Keratinocyte (primary cell): ENCODE measurements around the gene RNU6-8. TPM values are rescaled to one million over a fixed set of nuclear protein-coding genes. Genes with fewer than 3 reads are reported as not detected.
A peak's percentile ranks its signal among the peaks of the same experiment; 100 is the strongest.

Experiments used
- DNase-seq: peaks from one replicate; pipeline ENCODE4 v3.0.0-alpha.2; 2011; ENCODE audit warnings: low read depth, missing footprints, low spot score
- FAIRE-seq: peaks from 2 replicates; lab custom pipeline; 2011; peaks lifted over from hg19 to GRCh38; lab: Jason Lieb, UNC
- H2AFZ ChIP-seq: 2 replicates; pipeline ENCODE4 v1.6.0; 2012; ENCODE audit warnings: low read length, control low read depth, inconsistent platforms; ENCODE audit not compliant: control insufficient read depth
- H3K27ac ChIP-seq: 2 replicates; pipeline ENCODE4 v1.5.1; 2011; ENCODE audit warnings: low read length; ENCODE audit not compliant: control insufficient read depth, insufficient read depth
- H3K27me3 ChIP-seq: 3 replicates; pipeline ENCODE4 v1.6.0; 2011; ENCODE audit warnings: low read length; ENCODE audit not compliant: control insufficient read depth, insufficient read depth; ENCODE audit errors: extremely low read depth
- H3K36me3 ChIP-seq, 2 experiments: 2 replicates in 1 of 2; 3 replicates in 1 of 2; pipeline ENCODE4 v1.5.1; 2011; ENCODE audit warnings: low read length in 2 of 2, mild to moderate bottlenecking in 1 of 2; ENCODE audit not compliant: control insufficient read depth in 2 of 2, insufficient read depth in 2 of 2; ENCODE audit errors: extremely low read depth in 1 of 2
- H3K4me1 ChIP-seq: 3 replicates; pipeline ENCODE4 v1.5.1; 2011; ENCODE audit warnings: low read length; ENCODE audit not compliant: control insufficient read depth, insufficient read depth; ENCODE audit errors: extremely low read depth
- H3K4me2 ChIP-seq: 3 replicates; pipeline ENCODE4 v1.6.0; 2011; ENCODE audit warnings: low read depth, low read length; ENCODE audit not compliant: control insufficient read depth, insufficient read depth; ENCODE audit errors: extremely low read depth
- H3K4me3 ChIP-seq, 3 experiments: fragments of 200-600 bp in 1 of 3; sonication (generic) in 1 of 3; 2 replicates in 2 of 3; 3 replicates in 1 of 3; pipeline ENCODE4 v1.5.1; 2011 to 2016; ENCODE audit warnings: low read length in 3 of 3, mild to moderate bottlenecking in 3 of 3, control low read depth in 2 of 3, inconsistent platforms in 1 of 3, low read depth in 1 of 3, mixed read lengths in 1 of 3, mixed run types in 1 of 3, moderate library complexity in 1 of 3; ENCODE audit not compliant: control insufficient read depth in 2 of 3, insufficient read depth in 2 of 3; ENCODE audit errors: extremely low read depth in 1 of 3
- H3K79me2 ChIP-seq: 2 replicates; pipeline ENCODE4 v1.6.0; 2012; ENCODE audit warnings: low read length; ENCODE audit not compliant: control insufficient read depth, insufficient read depth
- H3K9ac ChIP-seq: 3 replicates; pipeline ENCODE4 v1.6.0; 2011; ENCODE audit warnings: low read length; ENCODE audit not compliant: control insufficient read depth, insufficient read depth; ENCODE audit errors: extremely low read depth
- H3K9me1 ChIP-seq: 3 replicates; pipeline ENCODE4 v1.6.0; 2011; ENCODE audit warnings: low read length; ENCODE audit not compliant: control insufficient read depth, insufficient read depth; ENCODE audit errors: extremely low read depth
- H3K9me3 ChIP-seq: 2 replicates; pipeline ENCODE4 v1.5.1; 2012; ENCODE audit warnings: low read depth, low read length; ENCODE audit not compliant: control insufficient read depth
- H4K20me1 ChIP-seq: 3 replicates; pipeline ENCODE4 v1.6.0; 2011; ENCODE audit warnings: low read length; ENCODE audit not compliant: control insufficient read depth, insufficient read depth; ENCODE audit errors: extremely low read depth
- EZH2 ChIP-seq: IDR thresholded peaks from one replicate; pipeline ENCODE4 v1.6.1; 2012; ENCODE audit warnings: inconsistent platforms, mild to moderate bottlenecking, low read length, moderate library complexity
- dilution Hi-C: fragments of 300-500 bp; cut with MboI; formaldehyde crosslinking; loops from one replicate; pipeline ENCODE4 v1.7.0; 2020; ENCODE audit warnings: low sequenced_read_pairs; ENCODE audit not compliant: extremely low pct_ligation_motif_present
- polyA plus RNA-seq, 5 experiments: library from polyadenylated mRNA; depleted of rRNA in 3 of 5; stranded (reverse) in 3 of 5; stranded (forward) in 1 of 5; unstranded in 1 of 5; fragments of >200 nt; gene quantifications; 1 replicate in 1 of 5; 2 replicates in 3 of 5; 3 replicates in 1 of 5; pipeline versions ENCODE4 v1.2.1 to v1.2.3, GENCODE V29; 2011 to 2012; ENCODE audit warnings: missing spikeins in 2 of 5, low read depth in 1 of 5, low replicate concordance in 1 of 5
- TF ChIP-seq, protein P1 (sequence below), 3 experiments: IDR thresholded peaks in 1 of 3; conservative IDR thresholded peaks in 1 of 3; optimal IDR thresholded peaks in 1 of 3; 2 replicates in 2 of 3; 3 replicates in 1 of 3; pipeline versions ENCODE3 to v1.5.1; 2011; ENCODE audit warnings: low read length in 3 of 3, mild to moderate bottlenecking in 3 of 3, moderate library complexity in 2 of 3, control low read depth in 1 of 3, inconsistent platforms in 1 of 3; ENCODE audit not compliant: insufficient read depth in 2 of 3; ENCODE audit errors: extremely low read depth in 1 of 3

The RNU6-8 gene
- polyA plus RNA-seq, 1 donor (not counting 4 experiments of a cell fraction or from before 2014, with no cell fraction given), result not detected

DNA sequence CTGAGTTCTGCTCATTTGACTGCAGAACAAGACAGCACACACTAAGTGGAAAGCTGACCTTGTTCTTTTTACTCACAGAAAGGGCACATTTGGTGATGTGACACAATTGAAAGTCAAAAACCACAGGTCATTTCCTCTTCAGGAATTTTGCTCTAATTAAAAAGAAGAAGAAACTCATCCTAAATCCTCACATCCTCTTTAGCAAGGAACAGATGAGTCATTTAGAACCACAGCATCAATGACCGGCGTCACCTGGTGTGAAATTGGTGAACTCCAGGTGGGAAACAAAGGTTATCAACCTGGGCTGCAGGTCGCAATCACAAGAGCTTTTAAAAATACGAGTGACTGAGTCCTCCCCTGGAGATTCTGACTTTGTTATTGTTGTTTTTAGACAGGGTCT, 2.9 kb upstream of the RNU6-8 start:
- H3K27me3 ChIP-seq, result no peaks in the 10 kb centered on the region
- H3K9ac ChIP-seq, result no peak overlapping the region
- FAIRE-seq, result no peak
- no peak for DNase-seq
- H3K4me2 ChIP-seq, result no peak overlapping the region
- H3K4me3 ChIP-seq, result no peak overlapping the region
- no peaks in the 10 kb centered on the region for H3K36me3 ChIP-seq
- dilution Hi-C loops, result no loop called here
- H3K79me2 ChIP-seq, result no peaks in the 10 kb centered on the region
- H2AFZ ChIP-seq, result no peak overlapping the region
- no peak overlapping the region for H3K27ac ChIP-seq
- no peak for TF ChIP-seq EZH2
- TF ChIP-seq, protein P1, sequence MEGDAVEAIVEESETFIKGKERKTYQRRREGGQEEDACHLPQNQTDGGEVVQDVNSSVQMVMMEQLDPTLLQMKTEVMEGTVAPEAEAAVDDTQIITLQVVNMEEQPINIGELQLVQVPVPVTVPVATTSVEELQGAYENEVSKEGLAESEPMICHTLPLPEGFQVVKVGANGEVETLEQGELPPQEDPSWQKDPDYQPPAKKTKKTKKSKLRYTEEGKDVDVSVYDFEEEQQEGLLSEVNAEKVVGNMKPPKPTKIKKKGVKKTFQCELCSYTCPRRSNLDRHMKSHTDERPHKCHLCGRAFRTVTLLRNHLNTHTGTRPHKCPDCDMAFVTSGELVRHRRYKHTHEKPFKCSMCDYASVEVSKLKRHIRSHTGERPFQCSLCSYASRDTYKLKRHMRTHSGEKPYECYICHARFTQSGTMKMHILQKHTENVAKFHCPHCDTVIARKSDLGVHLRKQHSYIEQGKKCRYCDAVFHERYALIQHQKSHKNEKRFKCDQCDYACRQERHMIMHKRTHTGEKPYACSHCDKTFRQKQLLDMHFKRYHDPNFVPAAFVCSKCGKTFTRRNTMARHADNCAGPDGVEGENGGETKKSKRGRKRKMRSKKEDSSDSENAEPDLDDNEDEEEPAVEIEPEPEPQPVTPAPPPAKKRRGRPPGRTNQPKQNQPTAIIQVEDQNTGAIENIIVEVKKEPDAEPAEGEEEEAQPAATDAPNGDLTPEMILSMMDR (optimal IDR thresholded peaks at IDR 0.05 in 1 of 3, IDR thresholded peaks at IDR 0.05 in 1 of 3, conservative IDR thresholded peaks at IDR 0.05 in 1 of 3; ENCODE audit: extremely low read depth in 1 of 3, insufficient read depth in 2 of 3, low read length in 3 of 3), result peak in 1 of 3 experiments; percentile 11
- peaks cover 20% of the 10 kb centered on the region for H3K4me1 ChIP-seq
- peaks cover 2% of the 10 kb centered on the region for H3K9me1 ChIP-seq
- no peaks in the 10 kb centered on the region for H3K9me3 ChIP-seq
- no peaks in the 10 kb centered on the region for H4K20me1 ChIP-seq

DNA sequence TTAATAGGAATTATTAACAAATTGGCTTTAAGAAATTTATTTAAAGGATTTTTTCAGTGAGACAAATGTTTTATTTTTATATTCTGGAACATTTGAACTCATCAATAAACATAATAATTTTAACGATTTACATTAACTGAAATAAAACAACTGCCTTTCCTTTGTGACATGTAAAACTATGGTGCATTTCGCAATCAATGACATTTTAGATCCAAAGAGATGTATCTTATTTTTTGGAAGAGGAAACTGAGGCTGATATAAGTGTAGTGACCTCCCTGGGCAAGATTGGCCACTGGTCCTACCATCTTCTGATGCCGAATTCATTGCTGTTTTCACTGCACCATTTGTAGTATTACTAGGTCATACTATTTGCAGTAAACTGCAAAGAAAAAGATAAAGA, 2.5 kb upstream of the RNU6-8 start:
- no peak for TF ChIP-seq EZH2
- TF ChIP-seq, protein P1 (optimal IDR thresholded peaks at IDR 0.05 in 1 of 3, IDR thresholded peaks at IDR 0.05 in 1 of 3, conservative IDR thresholded peaks at IDR 0.05 in 1 of 3; ENCODE audit: extremely low read depth in 1 of 3, insufficient read depth in 2 of 3, low read length in 3 of 3), result no peak
- no peak for FAIRE-seq
- H3K36me3 ChIP-seq, result no peaks in the 10 kb centered on the region
- no peak overlapping the region for H3K27ac ChIP-seq
- no peaks in the 10 kb centered on the region for H3K79me2 ChIP-seq
- H3K4me3 ChIP-seq, result no peak overlapping the region
- no peak for DNase-seq
- H3K9me3 ChIP-seq, result no peaks in the 10 kb centered on the region
- no peak overlapping the region for H3K4me2 ChIP-seq
- H2AFZ ChIP-seq, result no peak overlapping the region
- no peaks in the 10 kb centered on the region for H3K27me3 ChIP-seq
- H3K9ac ChIP-seq, result no peak overlapping the region
- H4K20me1 ChIP-seq, result no peaks in the 10 kb centered on the region
- dilution Hi-C loops, result no loop called here
- peaks cover 2% of the 10 kb centered on the region for H3K9me1 ChIP-seq
- peaks cover 20% of the 10 kb centered on the region for H3K4me1 ChIP-seq
